Uterus (tissue), 4 donors: ENCODE results near the gene EFNB1. TPM values are rescaled to one million over a fixed set of nuclear protein-coding genes. Genes with fewer than 3 reads are reported as not detected.

Experiments
- DNase-seq, 2 donors: peaks; one replicate each; pipeline ENCODE4 v3.0.0-alpha.2; 2019 to 2020
- H3K27ac ChIP-seq, 2 donors: fragments of 200-600 bp; sonication (generic); 1 replicate in 1 of 2; 2 replicates in 1 of 2; pipeline ENCODE4 v1.5.1; 2016 to 2018
- H3K27me3 ChIP-seq, 2 donors: fragments of 200-600 bp; sonication (generic); one replicate each; pipeline ENCODE4 v1.5.1; 2018 to 2019; ENCODE audit warnings: control low read depth in 1 of 2
- H3K36me3 ChIP-seq, 2 donors: fragments of 200-600 bp; sonication (generic); one replicate each; pipeline ENCODE4 v1.5.1; 2019; ENCODE audit warnings: control low read depth in 1 of 2
- H3K4me1 ChIP-seq, 2 donors: fragments of 200-600 bp; sonication (generic); one replicate each; pipeline ENCODE4 v1.5.1; 2018 to 2019; ENCODE audit warnings: control low read depth in 1 of 2
- H3K4me3 ChIP-seq, 2 donors: fragments of 200-600 bp; sonication (generic); 1 replicate in 1 of 2; 2 replicates in 1 of 2; pipeline ENCODE4 v1.5.1; 2018 to 2019; ENCODE audit warnings: mild to moderate bottlenecking in 1 of 2
- H3K9me3 ChIP-seq, 2 donors: fragments of 200-600 bp; sonication (generic); one replicate each; pipeline ENCODE4 v1.5.1; 2019; ENCODE audit warnings: control low read depth in 1 of 2
- POLR2A ChIP-seq, 2 donors: fragments of 450-650 bp; IDR thresholded peaks; one replicate each; pipeline ENCODE4 v1.6.1; 2016; ENCODE audit warnings: antibody characterized with exemption in 2 of 2, mild to moderate bottlenecking in 1 of 2, moderate library complexity in 1 of 2
- intact Hi-C: fragments of 100-400 bp; cut with DNase I; formaldehyde crosslinking; loops from one replicate; pipeline ENCODE4 v1.15.1; 2023; ENCODE audit warnings: low total_unique reads
- total RNA-seq, 4 donors: library from RNA; depleted of rRNA in 3 of 4; stranded (reverse); fragments of >200 nt in 3 of 4; gene quantifications; one replicate each; pipeline versions ENCODE4 v1.1.0 to v1.2.4, GENCODE V29; 2014 to 2023
- TF ChIP-seq, protein P1 (sequence below), 4 experiments: fragments of 200-600 bp in 2 of 4; fragments of 450-650 bp in 2 of 4; sonication (generic) in 2 of 4; IDR thresholded peaks; one replicate each; pipeline ENCODE4 v1.5.1; 2016 to 2019; ENCODE audit warnings: antibody characterized with exemption in 4 of 4, mild to moderate bottlenecking in 2 of 4, moderate library complexity in 1 of 4
- donor health status: DM: yes; HTN: yes; CAD: no.

The EFNB1 gene
- total RNA-seq, 4 donors from 2014 or later = 8.8 to 59.1 (median 28.7) TPM

DNA sequence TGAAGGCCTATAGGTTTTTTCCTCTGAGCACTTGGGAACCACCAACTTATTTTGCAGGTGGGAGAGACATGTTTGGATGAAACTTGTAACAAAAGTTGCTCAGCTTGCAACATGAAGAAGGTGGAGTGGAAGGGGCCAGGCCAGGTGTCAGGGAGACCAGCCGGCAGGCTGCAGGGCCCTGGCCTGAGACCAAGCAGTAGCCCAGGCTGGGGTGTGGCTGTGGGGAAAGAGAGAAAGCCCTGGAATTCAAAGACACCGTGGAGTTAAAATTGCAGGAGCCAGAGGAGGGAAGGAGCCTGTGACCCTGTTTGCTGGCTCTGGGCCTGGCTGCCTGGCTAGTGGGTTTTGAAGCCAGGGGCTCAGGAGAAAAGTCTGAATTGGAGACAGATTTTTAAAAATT lies 43.4 kb downstream of the EFNB1 start:
- Histone ChIP-seq H3K36me3 (no peaks in the 10 kb centered on the region), H3K4me3 (no peak overlapping the region), H3K27me3 (no peaks in the 10 kb centered on the region), H3K4me1 (no peaks in the 10 kb centered on the region), H3K9me3 (no peaks in the 10 kb centered on the region), H3K27ac (no peak overlapping the region)
- TF ChIP-seq, protein P1, sequence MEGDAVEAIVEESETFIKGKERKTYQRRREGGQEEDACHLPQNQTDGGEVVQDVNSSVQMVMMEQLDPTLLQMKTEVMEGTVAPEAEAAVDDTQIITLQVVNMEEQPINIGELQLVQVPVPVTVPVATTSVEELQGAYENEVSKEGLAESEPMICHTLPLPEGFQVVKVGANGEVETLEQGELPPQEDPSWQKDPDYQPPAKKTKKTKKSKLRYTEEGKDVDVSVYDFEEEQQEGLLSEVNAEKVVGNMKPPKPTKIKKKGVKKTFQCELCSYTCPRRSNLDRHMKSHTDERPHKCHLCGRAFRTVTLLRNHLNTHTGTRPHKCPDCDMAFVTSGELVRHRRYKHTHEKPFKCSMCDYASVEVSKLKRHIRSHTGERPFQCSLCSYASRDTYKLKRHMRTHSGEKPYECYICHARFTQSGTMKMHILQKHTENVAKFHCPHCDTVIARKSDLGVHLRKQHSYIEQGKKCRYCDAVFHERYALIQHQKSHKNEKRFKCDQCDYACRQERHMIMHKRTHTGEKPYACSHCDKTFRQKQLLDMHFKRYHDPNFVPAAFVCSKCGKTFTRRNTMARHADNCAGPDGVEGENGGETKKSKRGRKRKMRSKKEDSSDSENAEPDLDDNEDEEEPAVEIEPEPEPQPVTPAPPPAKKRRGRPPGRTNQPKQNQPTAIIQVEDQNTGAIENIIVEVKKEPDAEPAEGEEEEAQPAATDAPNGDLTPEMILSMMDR (IDR thresholded peaks at IDR 0.05) = no peak
- no peak for TF ChIP-seq POLR2A (IDR thresholded peaks at IDR 0.05)
- DNase-seq = no peak
- intact Hi-C loops = no loop called here

DNA sequence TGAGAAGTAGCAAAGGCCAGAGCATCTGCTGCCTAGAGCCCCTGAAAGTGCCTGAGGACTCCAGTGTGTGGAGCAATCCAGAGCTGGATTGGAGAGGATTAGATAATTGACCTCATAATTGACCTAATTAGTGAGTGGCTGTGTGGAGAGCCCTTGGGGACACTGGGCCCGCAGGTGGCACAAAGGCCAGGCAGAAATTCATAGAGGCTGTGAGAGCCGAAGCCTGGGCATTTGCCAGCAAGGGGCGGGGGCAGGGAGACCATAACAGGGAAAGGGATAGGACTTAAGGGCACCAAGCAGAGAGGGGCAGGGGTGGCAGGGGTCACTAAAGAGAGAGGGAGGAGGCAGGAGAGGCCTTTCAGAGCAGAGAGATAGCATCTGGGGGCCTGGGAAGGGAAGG lies 45.3 kb downstream of the EFNB1 start:
- Histone ChIP-seq H3K27me3 (no peaks in the 10 kb centered on the region), H3K9me3 (no peaks in the 10 kb centered on the region), H3K4me3 (no peak overlapping the region), H3K36me3 (no peaks in the 10 kb centered on the region), H3K27ac (no peak overlapping the region), H3K4me1 (no peaks in the 10 kb centered on the region)
- no peak for DNase-seq
- TF ChIP-seq, protein P1 (IDR thresholded peaks at IDR 0.05) = no peak
- no peak for TF ChIP-seq POLR2A (IDR thresholded peaks at IDR 0.05)
- intact Hi-C loops = no loop called here

DNA sequence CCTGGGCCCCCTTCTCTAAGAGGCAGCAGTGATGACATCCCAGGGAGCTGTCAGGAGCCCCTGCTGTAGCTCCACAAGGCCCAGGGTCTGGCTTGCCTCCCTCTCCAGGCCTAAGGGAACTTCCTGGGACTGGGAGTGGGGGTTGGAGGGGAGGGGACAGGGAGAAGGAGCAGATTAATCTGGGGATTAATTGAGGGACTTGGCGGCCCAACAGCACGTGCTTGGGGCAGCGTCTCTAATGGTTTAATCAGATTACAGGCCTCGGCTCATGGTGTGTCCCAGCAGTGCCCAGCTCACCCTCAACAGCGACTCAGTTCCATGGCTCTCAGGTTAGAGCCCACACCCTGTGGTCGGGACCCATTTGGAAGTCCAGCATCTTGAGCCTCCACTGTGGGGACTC lies 47.9 kb downstream of the EFNB1 start:
- Histone ChIP-seq H3K36me3 (no peaks in the 10 kb centered on the region), H3K4me3 (no peak overlapping the region), H3K4me1 (no peaks in the 10 kb centered on the region), H3K27ac (no peak overlapping the region), H3K27me3 (no peaks in the 10 kb centered on the region), H3K9me3 (no peaks in the 10 kb centered on the region)
- no peak for DNase-seq
- intact Hi-C loops = no loop called here
- no peak for TF ChIP-seq POLR2A (IDR thresholded peaks at IDR 0.05)
- TF ChIP-seq, protein P1 (IDR thresholded peaks at IDR 0.05) = no peak

DNA sequence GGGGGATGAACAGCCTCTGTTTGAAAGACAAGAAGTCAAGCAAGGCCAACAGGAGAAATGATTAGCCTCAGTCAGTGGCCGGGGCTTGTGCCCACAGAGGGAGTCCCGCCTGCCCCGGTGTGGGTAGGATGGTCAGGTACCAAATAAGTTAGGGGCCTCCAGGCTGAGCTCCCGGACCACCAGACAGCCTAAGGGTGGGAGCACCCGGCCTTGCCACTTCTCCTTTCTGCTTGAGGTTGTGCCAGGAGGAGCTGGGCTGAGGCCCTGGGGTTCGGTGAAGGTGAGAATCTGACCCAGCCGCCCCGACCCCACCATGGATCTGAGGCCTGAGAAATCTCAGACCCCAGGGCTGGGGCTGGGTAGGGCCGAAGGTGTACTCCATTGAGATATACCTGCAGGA lies 48.8 kb downstream of the EFNB1 start:
- Histone ChIP-seq H3K4me1 (no peaks in the 10 kb centered on the region), H3K27ac (no peak overlapping the region), H3K27me3 (no peaks in the 10 kb centered on the region), H3K4me3 (no peak overlapping the region), H3K9me3 (no peaks in the 10 kb centered on the region), H3K36me3 (no peaks in the 10 kb centered on the region)
- DNase-seq = no peak
- TF ChIP-seq, protein P1 (IDR thresholded peaks at IDR 0.05) = no peak
- TF ChIP-seq POLR2A (IDR thresholded peaks at IDR 0.05) = no peak
- intact Hi-C loops = no loop called here

DNA sequence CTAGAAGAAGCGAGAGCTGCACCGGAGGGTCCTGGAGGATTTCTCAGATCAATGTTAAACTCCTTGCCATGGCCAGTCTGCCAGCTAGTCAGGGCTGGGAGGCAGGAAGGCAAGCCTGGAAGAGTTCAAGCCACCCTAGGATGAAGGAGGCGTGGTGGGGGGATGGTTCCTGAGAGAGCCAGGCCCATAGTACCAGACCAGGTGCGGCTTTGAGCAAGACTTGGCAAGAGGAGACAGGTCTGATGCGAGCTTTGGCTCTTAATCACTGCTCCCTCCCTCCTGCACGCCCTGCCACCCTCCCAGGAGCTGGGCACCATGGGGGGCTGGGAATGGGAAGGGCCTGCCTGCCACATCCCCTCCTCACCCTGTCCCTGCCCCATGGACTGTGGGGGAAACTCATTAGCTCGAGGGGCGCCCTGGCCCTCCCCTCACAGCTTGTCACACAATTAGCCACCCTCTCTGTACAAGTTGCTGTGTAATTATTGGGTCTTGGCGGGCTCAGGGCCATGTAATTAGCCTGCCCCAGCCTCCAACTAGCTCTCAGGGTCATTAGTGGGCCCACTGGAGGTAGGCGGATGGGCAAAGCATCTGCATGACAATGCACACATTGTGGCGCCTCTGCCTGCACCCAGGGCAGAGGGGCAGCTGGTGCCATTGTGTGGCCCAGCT lies 50.3 kb downstream of the EFNB1 start:
- H3K9me3 ChIP-seq = no peaks in the 10 kb centered on the region

More for the DNA sequence above, 50.3 kb downstream of the EFNB1 start:
- H3K4me3 ChIP-seq = no peak overlapping the region
- DNase-seq = no peak
- intact Hi-C loops = no loop called here
- no peak for TF ChIP-seq POLR2A (IDR thresholded peaks at IDR 0.05)
- TF ChIP-seq, protein P1 (IDR thresholded peaks at IDR 0.05) = no peak
- no peaks in the 10 kb centered on the region for H3K27me3 ChIP-seq
- no peaks in the 10 kb centered on the region for H3K36me3 ChIP-seq
- H3K27ac ChIP-seq = no peak overlapping the region
- H3K4me1 ChIP-seq = no peaks in the 10 kb centered on the region
